Loucy (cell line): Measurements from ENCODE around the gene RALGAPA1.
"Not testable (repeated sequence)": the region's sequence is repeated elsewhere in the genome, so short reads cannot be mapped to it uniquely, and the experiment has no call there.

Experiments
- H2AFZ ChIP-seq: fragments of 200-600 bp; sonication (generic); 2 replicates; pipeline ENCODE4 v1.6.0; 2016; ENCODE audit warnings: antibody characterized with exemption, mild to moderate bottlenecking, low read length, moderate library complexity
- H3F3A ChIP-seq: fragments of 200-600 bp; 2 replicates; pipeline ENCODE4 v1.6.0; 2016; ENCODE audit warnings: antibody characterized with exemption, low read depth, mild to moderate bottlenecking
- H3K27me3 ChIP-seq: fragments of 200-600 bp; sonication (generic); 2 replicates; pipeline ENCODE4 v1.6.1; 2014; ENCODE audit warnings: low read length, mild to moderate bottlenecking; ENCODE audit not compliant: insufficient read depth, poor library complexity, severe bottlenecking
- H3K36me3 ChIP-seq: fragments of 200-600 bp; sonication (generic); 2 replicates; pipeline ENCODE4 v1.6.1; 2016; ENCODE audit warnings: low read length; ENCODE audit not compliant: insufficient read depth
- H3K4me1 ChIP-seq: fragments of 200-600 bp; sonication (generic); 2 replicates; pipeline ENCODE4 v1.5.1; 2014; ENCODE audit warnings: low read length, mild to moderate bottlenecking; ENCODE audit not compliant: insufficient read depth, poor library complexity, severe bottlenecking
- H3K4me2 ChIP-seq: fragments of 200-600 bp; sonication (generic); 2 replicates; pipeline ENCODE4 v1.6.0; 2014; ENCODE audit warnings: antibody characterized with exemption, low read length, low read depth, mild to moderate bottlenecking; ENCODE audit not compliant: poor library complexity, severe bottlenecking
- H3K4me3 ChIP-seq: fragments of 200-600 bp; sonication (generic); 2 replicates; pipeline ENCODE4 v1.5.1; 2014; ENCODE audit warnings: low read length, mild to moderate bottlenecking, mixed read lengths; ENCODE audit not compliant: poor library complexity, severe bottlenecking
- H3K79me2 ChIP-seq: fragments of 200-600 bp; sonication (generic); 2 replicates; pipeline ENCODE4 v1.6.1; 2014; ENCODE audit warnings: low read length; ENCODE audit not compliant: insufficient read depth
- H3K9ac ChIP-seq: fragments of 200-600 bp; sonication (generic); 2 replicates; pipeline ENCODE4 v1.6.0; 2014; ENCODE audit warnings: mild to moderate bottlenecking, low read depth, low read length, moderate library complexity; ENCODE audit not compliant: poor library complexity, severe bottlenecking
- H3K9me2 ChIP-seq: fragments of 200-600 bp; sonication (generic); replicated peaks from 2 replicates; pipeline ENCODE4 v1.6.1; 2016; ENCODE audit warnings: low read depth, low read length, mixed read lengths
- H3K9me3 ChIP-seq: fragments of 200-600 bp; sonication (generic); 2 replicates; pipeline ENCODE4 v1.6.1; 2014; ENCODE audit warnings: mild to moderate bottlenecking, antibody characterized with exemption, low read length, low read depth; ENCODE audit not compliant: insufficient read depth
- H4K20me1 ChIP-seq: fragments of 200-600 bp; sonication (generic); 2 replicates; pipeline ENCODE4 v1.6.0; 2014; ENCODE audit warnings: antibody characterized with exemption, low read length, mild to moderate bottlenecking; ENCODE audit not compliant: insufficient read depth, poor library complexity, severe bottlenecking
- EZH2phosphoT487 ChIP-seq: fragments of 200-600 bp; IDR thresholded peaks from 2 replicates; pipeline ENCODE4 v1.6.1; 2018; ENCODE audit warnings: antibody characterized with exemption, mild to moderate bottlenecking, moderate library complexity, borderline replicate concordance
- TF ChIP-seq, protein P1 (sequence below): fragments of 200-600 bp; sonication (generic); conservative IDR thresholded peaks from 2 replicates; pipeline ENCODE4 v1.5.1; 2014; ENCODE audit warnings: mild to moderate bottlenecking, antibody characterized with exemption, low read length

The RALGAPA1 gene

DNA sequence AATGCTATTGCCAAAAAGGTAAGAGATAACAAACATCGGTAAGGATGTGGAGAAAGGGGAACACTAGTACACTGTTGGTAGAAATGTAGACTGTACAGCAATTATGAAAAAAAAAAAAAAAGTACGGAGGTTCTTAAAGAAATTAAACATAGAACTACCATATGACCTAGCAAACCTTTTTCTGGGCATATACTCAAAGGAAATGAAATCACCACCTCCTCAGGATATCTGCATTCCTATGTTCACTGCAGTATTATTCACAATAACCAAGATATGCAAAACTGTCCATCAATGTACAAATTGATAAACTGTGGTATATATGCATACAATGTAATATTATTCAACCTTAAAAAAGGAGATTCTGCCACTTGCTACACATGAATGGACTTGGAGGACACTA, 214.5 kb downstream of the RALGAPA1 start:
- H3K79me2 ChIP-seq, result no peaks in the 10 kb centered on the region
- H3F3A ChIP-seq, result no peaks in the 10 kb centered on the region
- H3K9ac ChIP-seq, result no peak overlapping the region
- no peaks in the 10 kb centered on the region for H4K20me1 ChIP-seq
- no peak overlapping the region for H3K4me3 ChIP-seq
- TF ChIP-seq EZH2phosphoT487, result no peak
- TF ChIP-seq, protein P1, sequence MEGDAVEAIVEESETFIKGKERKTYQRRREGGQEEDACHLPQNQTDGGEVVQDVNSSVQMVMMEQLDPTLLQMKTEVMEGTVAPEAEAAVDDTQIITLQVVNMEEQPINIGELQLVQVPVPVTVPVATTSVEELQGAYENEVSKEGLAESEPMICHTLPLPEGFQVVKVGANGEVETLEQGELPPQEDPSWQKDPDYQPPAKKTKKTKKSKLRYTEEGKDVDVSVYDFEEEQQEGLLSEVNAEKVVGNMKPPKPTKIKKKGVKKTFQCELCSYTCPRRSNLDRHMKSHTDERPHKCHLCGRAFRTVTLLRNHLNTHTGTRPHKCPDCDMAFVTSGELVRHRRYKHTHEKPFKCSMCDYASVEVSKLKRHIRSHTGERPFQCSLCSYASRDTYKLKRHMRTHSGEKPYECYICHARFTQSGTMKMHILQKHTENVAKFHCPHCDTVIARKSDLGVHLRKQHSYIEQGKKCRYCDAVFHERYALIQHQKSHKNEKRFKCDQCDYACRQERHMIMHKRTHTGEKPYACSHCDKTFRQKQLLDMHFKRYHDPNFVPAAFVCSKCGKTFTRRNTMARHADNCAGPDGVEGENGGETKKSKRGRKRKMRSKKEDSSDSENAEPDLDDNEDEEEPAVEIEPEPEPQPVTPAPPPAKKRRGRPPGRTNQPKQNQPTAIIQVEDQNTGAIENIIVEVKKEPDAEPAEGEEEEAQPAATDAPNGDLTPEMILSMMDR, result no peak
- no peaks in the 10 kb centered on the region for H3K27me3 ChIP-seq
- H3K9me2 ChIP-seq, result no peaks in the 10 kb centered on the region
- H3K4me2 ChIP-seq, result no peak overlapping the region
- H3K4me1 ChIP-seq, result no peaks in the 10 kb centered on the region
- H3K9me3 ChIP-seq, result no peaks in the 10 kb centered on the region
- peaks cover 6% of the 10 kb centered on the region; the same call in 1 of the 2 replicates for H3K36me3 ChIP-seq
- H2AFZ ChIP-seq, result no peak overlapping the region

DNA sequence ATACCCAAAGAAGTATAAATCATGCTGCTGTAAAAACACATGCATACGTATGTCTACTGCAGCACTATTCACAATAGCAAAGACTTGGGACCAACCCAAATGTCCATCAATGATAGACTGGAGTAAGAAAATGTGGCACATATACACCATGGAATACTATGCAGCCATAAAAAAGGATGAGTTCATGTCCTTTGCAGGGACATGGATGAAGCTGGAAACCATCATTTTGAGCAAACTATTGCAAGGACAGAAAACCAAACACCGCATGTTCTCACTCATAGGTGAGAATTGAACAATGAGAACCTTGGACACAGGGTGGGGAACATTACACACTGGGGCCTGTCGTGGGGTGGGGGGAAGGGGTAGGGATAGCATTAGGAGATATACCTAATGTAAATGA, 221.7 kb downstream of the RALGAPA1 start:
- H3K36me3 ChIP-seq, H3K4me3 ChIP-seq, H4K20me1 ChIP-seq, H3K9me2 ChIP-seq, H2AFZ ChIP-seq, H3K4me2 ChIP-seq, H3K27me3 ChIP-seq, H3K4me1 ChIP-seq, H3F3A ChIP-seq, H3K9me3 ChIP-seq, H3K9ac ChIP-seq, H3K79me2 ChIP-seq: not testable (repeated sequence)

DNA sequence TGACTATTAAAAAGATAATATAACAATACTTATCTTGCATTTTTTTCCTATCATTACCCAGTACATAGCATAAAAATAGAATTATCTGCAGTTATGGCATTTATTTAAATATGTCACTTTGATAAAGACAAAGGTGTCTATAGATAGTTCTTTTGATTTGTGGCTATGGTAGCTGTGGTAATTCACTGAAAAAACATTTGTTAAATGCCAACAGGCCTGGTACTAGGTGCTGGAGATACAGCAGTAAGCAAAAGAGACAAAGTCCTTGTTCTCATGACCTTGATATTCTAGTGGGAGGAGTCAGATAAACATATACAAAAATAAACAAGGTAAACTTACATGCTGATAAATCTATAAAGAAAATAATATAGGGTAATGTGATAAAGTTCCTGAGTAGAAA, 230.5 kb downstream of the RALGAPA1 start:
- H3K4me1 ChIP-seq, result no peaks in the 10 kb centered on the region
- H3K27me3 ChIP-seq, result no peaks in the 10 kb centered on the region
- H4K20me1 ChIP-seq, result no peaks in the 10 kb centered on the region
- H3K36me3 ChIP-seq, result no peaks in the 10 kb centered on the region
- no peaks in the 10 kb centered on the region for H3K9me2 ChIP-seq
- H3F3A ChIP-seq, result no peaks in the 10 kb centered on the region
- no peak overlapping the region for H3K4me2 ChIP-seq
- TF ChIP-seq, protein P1, result no peak
- no peak for TF ChIP-seq EZH2phosphoT487
- no peak overlapping the region for H2AFZ ChIP-seq
- H3K9me3 ChIP-seq, result no peaks in the 10 kb centered on the region
- H3K79me2 ChIP-seq, result no peaks in the 10 kb centered on the region
- no peak overlapping the region for H3K4me3 ChIP-seq
- H3K9ac ChIP-seq, result no peak overlapping the region

DNA sequence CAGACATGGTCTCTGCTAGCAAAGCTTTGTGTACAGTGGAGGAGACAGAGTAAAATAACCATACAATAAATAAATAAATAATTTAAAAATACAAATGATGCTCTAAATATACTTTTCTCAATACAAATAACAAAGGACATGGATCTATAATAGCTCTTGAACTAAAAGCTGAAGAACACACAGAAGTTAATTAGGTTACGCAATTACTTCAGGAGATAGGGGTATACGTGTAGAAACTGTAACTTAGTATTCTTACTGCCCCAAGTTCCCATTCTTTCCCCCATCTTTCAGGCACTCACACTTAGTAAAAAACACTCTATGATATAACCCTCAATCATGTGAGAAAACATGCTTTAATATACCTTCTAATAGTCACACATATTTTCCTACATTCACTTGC, 231.0 kb downstream of the RALGAPA1 start:
- Histone ChIP-seq H3K36me3 (no peaks in the 10 kb centered on the region), H3K4me3 (no peak overlapping the region), H3K79me2 (no peaks in the 10 kb centered on the region), H3F3A (no peaks in the 10 kb centered on the region), H2AFZ (no peak overlapping the region), H3K9me2 (no peaks in the 10 kb centered on the region), H3K4me2 (no peak overlapping the region), H3K4me1 (no peaks in the 10 kb centered on the region), H3K9me3 (no peaks in the 10 kb centered on the region), H3K27me3 (no peaks in the 10 kb centered on the region), H4K20me1 (no peaks in the 10 kb centered on the region), H3K9ac (no peak overlapping the region)
- no peak for TF ChIP-seq EZH2phosphoT487
- TF ChIP-seq, protein P1, result no peak
